Chondrocyte (in vitro differentiated cells): ENCODE measurements around the gene RP2. TPM values are rescaled to one million over a fixed set of nuclear protein-coding genes. Genes with fewer than 3 reads are reported as not detected.

Experiments
- DNase-seq: peaks from one replicate; pipeline ENCODE4 v3.0.0; 2021; ENCODE audit warnings: mixed read lengths, low spot score
- H3K27ac Mint-ChIP-seq: one replicate; pipeline ENCODE4 v1.8.0; 2021; ENCODE audit warnings: mild to moderate bottlenecking, moderate library complexity, mixed read lengths; ENCODE audit not compliant: unreplicated experiment
- H3K27me3 Mint-ChIP-seq: 2 replicates; pipeline ENCODE4 v1.8.0; 2021; ENCODE audit warnings: low read depth, mixed read lengths
- H3K36me3 Mint-ChIP-seq: 2 replicates; pipeline ENCODE4 v1.8.0; 2021; ENCODE audit warnings: low read depth, mixed read lengths
- H3K4me1 Mint-ChIP-seq: 2 replicates; pipeline ENCODE4 v1.8.0; 2021; ENCODE audit warnings: low read depth, mild to moderate bottlenecking, mixed read lengths
- H3K4me3 Mint-ChIP-seq: one replicate; pipeline ENCODE4 v1.8.0; 2021; ENCODE audit warnings: mild to moderate bottlenecking, moderate library complexity, mixed read lengths; ENCODE audit not compliant: unreplicated experiment
- H3K9me3 Mint-ChIP-seq: 2 replicates; pipeline ENCODE4 v1.8.0; 2021; ENCODE audit warnings: low read depth, mixed read lengths
- total RNA-seq: library from RNA; stranded (reverse); gene quantifications from 3 replicates; pipeline ENCODE4 v1.2.1, GENCODE V29; 2021
- TF ChIP-seq, protein P1 (sequence below): fragments of 200-600 bp; sonication (generic); IDR thresholded peaks from 2 replicates; pipeline ENCODE4 v1.5.0; 2021; ENCODE audit warnings: antibody characterized with exemption, mild to moderate bottlenecking, moderate library complexity

RP2 gene
- total RNA-seq, 1 donor from 2014 or later = 18.4 TPM

DNA sequence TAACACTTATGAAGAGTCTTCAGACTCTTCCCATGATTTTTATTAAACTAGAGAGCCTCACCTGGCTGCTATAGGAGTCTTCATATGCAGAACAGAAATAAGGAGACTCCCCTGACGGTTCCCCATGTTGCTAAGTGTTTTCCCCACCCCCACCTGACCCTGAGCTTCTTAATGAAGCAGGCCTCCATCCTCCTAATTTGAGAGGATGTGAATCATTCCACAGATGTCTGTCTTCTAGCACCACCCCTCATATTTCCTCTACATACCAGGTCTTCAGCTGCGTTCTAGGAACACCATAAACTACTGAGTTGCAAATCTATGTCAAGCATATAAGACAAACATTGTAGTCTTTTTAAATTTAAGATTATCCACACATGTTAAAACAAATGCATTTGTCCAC is 36.9 kb downstream of the RP2 start:
- H3K4me1 Mint-ChIP-seq = peaks cover 15% of the 10 kb centered on the region
- H3K27me3 Mint-ChIP-seq = no peaks in the 10 kb centered on the region
- H3K4me3 Mint-ChIP-seq = no peak overlapping the region
- DNase-seq = no peak
- H3K36me3 Mint-ChIP-seq = peaks cover 2% of the 10 kb centered on the region
- no peak overlapping the region for H3K27ac Mint-ChIP-seq
- no peaks in the 10 kb centered on the region for H3K9me3 Mint-ChIP-seq
- TF ChIP-seq, protein P1, sequence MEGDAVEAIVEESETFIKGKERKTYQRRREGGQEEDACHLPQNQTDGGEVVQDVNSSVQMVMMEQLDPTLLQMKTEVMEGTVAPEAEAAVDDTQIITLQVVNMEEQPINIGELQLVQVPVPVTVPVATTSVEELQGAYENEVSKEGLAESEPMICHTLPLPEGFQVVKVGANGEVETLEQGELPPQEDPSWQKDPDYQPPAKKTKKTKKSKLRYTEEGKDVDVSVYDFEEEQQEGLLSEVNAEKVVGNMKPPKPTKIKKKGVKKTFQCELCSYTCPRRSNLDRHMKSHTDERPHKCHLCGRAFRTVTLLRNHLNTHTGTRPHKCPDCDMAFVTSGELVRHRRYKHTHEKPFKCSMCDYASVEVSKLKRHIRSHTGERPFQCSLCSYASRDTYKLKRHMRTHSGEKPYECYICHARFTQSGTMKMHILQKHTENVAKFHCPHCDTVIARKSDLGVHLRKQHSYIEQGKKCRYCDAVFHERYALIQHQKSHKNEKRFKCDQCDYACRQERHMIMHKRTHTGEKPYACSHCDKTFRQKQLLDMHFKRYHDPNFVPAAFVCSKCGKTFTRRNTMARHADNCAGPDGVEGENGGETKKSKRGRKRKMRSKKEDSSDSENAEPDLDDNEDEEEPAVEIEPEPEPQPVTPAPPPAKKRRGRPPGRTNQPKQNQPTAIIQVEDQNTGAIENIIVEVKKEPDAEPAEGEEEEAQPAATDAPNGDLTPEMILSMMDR = no peak

DNA sequence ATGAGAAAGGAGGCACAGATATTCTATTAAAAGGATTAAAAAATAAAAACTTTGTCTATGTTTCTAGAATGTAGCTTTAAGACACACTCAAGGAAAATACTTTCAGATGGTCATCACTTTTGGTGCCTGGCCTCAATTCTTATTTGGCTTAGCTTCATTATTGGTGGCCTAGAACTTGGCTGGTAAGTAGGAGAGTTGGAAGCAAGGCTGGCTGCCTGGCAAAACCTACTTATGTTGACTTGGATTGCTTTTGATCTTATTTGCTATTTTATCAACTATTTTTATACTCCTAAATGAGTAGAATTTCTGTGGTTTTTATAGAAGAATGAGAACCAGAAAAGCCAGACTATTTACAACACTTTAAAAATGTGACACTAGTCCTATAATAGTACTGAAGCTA is 40.1 kb downstream of the RP2 start:
- H3K27ac Mint-ChIP-seq = no peak overlapping the region
- no peak for DNase-seq
- peaks cover 15% of the 10 kb centered on the region for H3K4me1 Mint-ChIP-seq
- H3K4me3 Mint-ChIP-seq = no peak overlapping the region
- H3K36me3 Mint-ChIP-seq = peaks cover 2% of the 10 kb centered on the region
- H3K9me3 Mint-ChIP-seq = no peaks in the 10 kb centered on the region
- no peaks in the 10 kb centered on the region for H3K27me3 Mint-ChIP-seq
- TF ChIP-seq, protein P1 = no peak

DNA sequence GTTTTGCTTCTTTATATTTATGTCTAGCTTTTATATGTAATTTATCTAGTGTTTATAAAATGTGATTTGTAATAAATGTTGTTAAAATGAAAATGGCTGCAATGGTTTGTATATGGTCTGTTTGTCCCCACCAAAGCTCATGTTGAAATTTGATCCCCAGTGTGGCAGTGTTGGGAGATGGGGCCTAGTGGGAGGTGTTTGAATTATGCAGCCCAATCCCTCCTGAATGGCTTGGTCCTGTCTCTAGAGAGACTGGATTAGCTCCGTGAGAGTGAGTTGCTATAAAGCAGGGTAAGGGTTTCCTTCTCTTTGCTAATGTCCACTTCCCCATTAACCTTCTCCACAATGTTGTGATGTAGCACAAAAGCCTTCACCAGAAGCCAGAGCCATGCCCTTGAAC is 45.4 kb downstream of the RP2 start:
- Mint-ChIP-seq H3K27ac (no peak overlapping the region), H3K4me3 (no peak overlapping the region), H3K4me1 (no peaks in the 10 kb centered on the region), H3K9me3 (no peaks in the 10 kb centered on the region), H3K27me3 (no peaks in the 10 kb centered on the region), H3K36me3 (peaks cover 3% of the 10 kb centered on the region)
- TF ChIP-seq, protein P1 = no peak
- DNase-seq = no peak

DNA sequence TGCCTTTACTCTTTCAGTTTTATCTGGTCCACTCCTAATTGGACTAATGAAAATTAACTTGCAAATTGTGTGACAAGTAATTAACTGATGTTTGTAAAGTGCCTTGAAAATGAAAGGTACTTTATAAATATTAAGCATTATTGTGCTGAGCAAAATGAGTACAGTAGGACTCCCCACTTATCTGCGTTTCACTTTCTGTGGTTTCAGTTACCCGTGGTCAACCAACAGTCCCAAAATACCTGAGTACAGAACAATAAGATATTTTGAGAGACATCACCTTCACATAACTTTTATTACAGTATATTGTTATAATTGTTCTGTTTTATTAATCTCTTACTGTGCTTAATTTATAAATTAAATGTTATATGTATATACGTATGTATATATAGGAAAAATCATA is 48.0 kb downstream of the RP2 start:
- no peaks in the 10 kb centered on the region for H3K27me3 Mint-ChIP-seq
- H3K27ac Mint-ChIP-seq = no peak overlapping the region
- H3K4me3 Mint-ChIP-seq = no peak overlapping the region
- DNase-seq = no peak
- H3K36me3 Mint-ChIP-seq = peaks cover 3% of the 10 kb centered on the region
- TF ChIP-seq, protein P1 = no peak
- H3K9me3 Mint-ChIP-seq = no peaks in the 10 kb centered on the region
- no peaks in the 10 kb centered on the region for H3K4me1 Mint-ChIP-seq

DNA sequence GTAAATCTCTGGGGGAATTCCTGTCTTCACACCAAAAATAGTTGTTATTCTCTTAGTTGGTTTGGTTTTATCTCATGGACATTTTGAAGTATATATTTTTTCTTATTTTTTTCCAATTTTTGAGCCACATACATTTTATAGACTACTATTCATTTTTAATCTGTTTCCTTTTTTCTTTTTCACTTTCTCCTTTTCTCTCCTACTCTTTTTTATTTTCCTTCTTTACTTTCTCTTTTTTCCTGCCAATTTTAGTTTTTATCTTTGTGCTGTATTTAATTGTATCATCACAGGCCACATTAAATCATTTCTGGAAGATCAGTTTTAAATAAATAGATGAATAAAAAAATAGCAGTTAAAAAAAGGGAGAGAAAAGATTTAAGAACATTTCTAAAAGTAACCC is 61.4 kb downstream of the RP2 start:
- Mint-ChIP-seq H3K27ac (no peak overlapping the region), H3K4me3 (no peak overlapping the region), H3K9me3 (peaks cover 2% of the 10 kb centered on the region), H3K36me3 (no peaks in the 10 kb centered on the region), H3K4me1 (no peaks in the 10 kb centered on the region), H3K27me3 (no peaks in the 10 kb centered on the region)
- TF ChIP-seq, protein P1 = no peak
- no peak for DNase-seq
